ENCODE results near the gene GNMT.
"Not testable (repeated sequence)": the region's sequence is repeated elsewhere in the genome, so short reads cannot be mapped to it uniquely, and the experiment has no call there.

Gene GNMT

GRCh38 chr6:42940493-42941045 lies 20.0 kb upstream of the GNMT start:
- DNase-seq, result no peak

DNA sequence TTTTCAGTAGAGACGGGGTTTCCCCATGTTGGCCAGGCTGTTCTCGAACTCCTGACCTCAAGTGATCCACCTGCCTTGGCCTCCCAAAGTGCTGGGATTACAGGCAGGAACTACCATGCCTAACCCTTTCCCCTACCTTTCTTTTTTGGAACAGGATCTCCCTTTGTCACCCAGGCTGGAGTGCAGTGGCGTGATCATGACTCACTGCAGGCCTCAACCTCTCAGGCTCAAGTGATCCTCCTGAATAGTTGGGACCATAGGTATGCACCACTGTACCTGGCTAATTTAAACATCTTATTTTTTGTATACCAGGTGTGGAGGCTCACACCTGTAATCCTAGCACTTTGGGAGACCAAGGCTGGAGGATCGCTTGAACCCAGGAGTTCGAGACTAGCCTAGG lies 19.2 kb upstream of the GNMT start:
- not testable (repeated sequence) for DNase-seq

- DNase-seq, result no peak
These were observed 18.1 kb upstream of the GNMT start for GRCh38 chr6:42942444-42942843.

DNA sequence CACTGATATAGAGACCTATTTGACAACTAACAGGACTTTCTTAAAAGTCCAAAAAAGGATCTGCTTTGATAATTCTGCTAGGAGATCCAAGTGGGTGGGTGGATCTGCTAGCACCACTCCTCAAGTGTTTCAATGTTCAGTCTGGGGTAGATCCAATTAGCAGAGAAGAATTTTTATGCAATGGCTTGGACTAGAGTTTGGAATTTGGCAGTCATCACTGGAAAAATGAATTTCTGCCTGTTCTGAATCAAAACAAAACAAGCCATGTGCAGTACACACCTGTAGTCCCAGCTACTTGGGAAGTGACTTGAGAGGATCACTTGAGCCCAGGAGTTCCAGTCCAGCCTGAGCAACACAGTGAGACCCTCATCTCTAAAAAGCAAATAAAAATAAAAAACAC lies 12.6 kb upstream of the GNMT start:
- no peak for DNase-seq

- DNase-seq, result no peak
These were observed 8.2 kb upstream of the GNMT start for GRCh38 chr6:42952389-42952788.

GRCh38 chr6:42954405-42954804 lies 6.1 kb upstream of the GNMT start:
- not testable (repeated sequence) for DNase-seq

DNA sequence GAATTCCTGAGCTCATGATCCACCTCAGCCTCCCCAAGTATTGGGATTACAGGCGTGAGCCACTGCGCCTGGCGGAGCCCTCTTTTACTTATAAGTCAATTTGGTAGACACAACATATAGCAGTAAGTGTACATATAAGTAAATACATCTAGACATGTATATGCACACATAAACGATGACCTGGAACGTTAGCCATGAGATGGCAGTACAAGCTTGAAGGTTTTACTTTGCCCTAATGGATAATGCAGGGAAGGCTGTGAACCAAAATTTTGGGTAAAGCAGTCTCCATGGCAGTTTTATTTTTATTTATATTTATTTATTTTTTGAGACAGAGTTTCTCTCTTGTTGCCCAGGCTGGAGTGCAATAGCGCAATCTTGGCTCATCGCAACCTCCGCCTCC lies 2.4 kb upstream of the GNMT start:
- no peak for DNase-seq

GRCh38 chr6:42959917-42960242 lies 674 bp upstream of the GNMT start:
- no peak for DNase-seq

- DNase-seq, result no peak
These were observed 491 bp downstream of the GNMT start for GRCh38 chr6:42961020-42961470.

DNA sequence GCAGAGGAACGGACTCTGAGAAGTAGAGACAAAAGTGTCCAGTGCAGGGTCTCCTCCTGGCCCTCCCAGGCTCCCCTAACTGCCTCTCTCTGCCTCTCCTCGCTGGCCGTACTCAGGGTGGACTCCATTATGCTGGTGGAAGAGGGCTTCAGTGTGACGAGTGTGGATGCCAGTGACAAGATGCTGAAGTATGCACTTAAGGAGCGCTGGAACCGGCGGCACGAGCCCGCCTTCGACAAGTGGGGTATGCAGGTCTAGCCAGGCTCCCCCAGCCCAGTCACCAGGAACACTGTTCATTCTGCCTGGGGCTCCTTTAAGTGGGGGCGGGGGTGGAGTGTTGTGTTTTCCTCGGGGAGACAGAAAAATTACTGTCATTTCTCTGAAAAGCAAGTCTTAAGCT lies 1.5 kb downstream of the GNMT start:
- peak in 1 of 56 donors; percentile 25 for DNase-seq

GRCh38 chr6:42962502-42963178 lies 2.1 kb downstream of the GNMT start:
- DNase-seq, result no peak

- no peak for DNase-seq
These were observed 2.8 kb downstream of the GNMT start for GRCh38 chr6:42963179-42963854.

- DNase-seq, result no peak
These were observed 3.5 kb downstream of the GNMT start for GRCh38 chr6:42963855-42964605.

DNA sequence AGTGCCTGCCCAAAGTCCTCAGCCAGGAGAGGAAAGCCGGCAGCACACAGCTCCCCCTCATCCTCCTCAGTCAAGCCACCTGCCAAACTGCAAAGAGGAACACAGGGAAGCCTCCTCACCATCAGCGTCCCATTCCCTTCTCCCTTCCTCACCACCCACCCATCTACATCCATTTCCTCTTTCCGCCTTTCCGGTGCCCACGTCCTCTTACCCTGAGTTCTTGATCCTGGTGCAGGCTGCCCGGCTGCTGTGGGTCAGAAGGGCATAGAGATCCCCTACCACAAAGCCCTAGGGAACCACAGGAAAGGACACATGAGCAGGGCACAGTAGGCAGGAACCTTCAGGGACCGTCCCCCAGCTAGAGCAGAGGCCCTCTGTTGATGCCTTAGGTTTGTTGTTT lies 6.0 kb downstream of the GNMT start:
- no peak for DNase-seq

- no peak for DNase-seq
These were observed 6.7 kb downstream of the GNMT start for GRCh38 chr6:42967228-42967627.

DNA sequence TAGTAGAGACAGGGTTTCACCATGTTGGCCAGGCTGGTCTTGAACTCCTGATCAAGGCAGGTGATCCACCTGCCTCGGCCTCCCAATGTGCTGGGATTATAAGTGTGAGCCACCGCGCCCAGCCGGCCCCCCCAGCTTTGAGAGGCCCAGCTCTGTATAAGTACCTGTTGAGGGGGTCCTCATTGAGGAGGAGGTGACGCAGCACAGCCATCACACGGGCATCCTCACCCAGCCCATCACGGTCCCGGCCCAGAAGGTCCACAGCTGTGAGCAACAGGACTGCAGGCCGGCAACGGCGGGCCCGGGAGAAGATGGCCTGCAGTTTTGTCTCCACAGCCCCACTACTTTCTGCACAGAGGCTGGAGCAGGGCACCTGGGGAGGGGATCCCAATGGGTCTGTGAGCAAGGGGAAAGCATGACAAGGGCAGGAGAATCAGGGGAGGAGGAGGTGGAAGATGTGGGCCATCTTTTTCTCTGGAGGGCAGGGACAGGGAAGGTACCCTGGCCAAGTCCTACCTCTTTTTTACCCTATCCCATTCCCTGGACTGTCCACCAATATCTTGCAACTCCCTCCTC lies 7.7 kb downstream of the GNMT start:
- no peak for DNase-seq

- DNase-seq, result no peak
These were observed 8.2 kb downstream of the GNMT start for GRCh38 chr6:42968783-42969182.

- DNase-seq, result no peak
These were observed 8.9 kb downstream of the GNMT start for GRCh38 chr6:42969431-42969830.

GRCh38 chr6:42969934-42970333 lies 9.4 kb downstream of the GNMT start:
- DNase-seq, result no peak

DNA sequence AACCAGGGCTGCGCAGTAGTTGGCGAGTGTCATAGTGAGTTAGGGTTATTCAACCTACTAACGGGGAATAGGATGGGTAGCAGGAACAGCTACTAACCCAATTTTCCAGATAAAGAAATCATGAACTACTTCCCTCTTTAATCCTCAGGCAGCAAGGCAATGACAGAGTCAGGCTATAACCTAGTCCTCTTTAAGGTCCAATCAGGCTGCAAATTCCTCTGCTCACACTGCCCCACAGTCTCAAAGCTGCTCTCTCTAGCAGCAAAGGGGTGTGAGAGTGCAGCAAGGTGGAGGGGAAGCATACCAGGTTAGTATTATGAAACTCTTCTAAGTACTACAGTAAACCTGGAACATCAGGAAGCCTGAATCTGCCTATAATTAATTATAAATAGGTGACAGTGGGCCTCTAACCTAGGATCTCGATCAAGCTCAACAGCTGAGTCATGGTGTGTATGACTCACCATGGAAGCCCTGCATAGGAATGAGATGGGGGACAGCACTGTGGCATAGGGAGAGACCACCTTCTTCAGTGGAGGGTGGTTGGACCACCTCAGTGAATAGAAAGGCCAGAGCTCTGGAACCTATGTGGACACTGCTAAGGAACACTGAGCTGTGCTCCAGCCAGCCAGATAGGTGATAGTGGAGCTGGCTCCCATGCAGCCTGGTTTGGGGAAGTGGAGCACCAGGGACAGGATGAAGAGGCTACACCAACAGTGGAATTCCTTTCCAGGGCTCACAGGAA lies 10.5 kb downstream of the GNMT start:
- DNase-seq, result no peak

GRCh38 chr6:42971746-42972327 lies 11.3 kb downstream of the GNMT start:
- no peak for DNase-seq
